OCI-LY1 (cell line): ENCODE data around the gene ITPK1.

Experiments used
- CTCF ChIP-seq: fragments of 200-600 bp; sonication (generic), shearing (Covaris generic); IDR thresholded peaks from 2 replicates; pipeline ENCODE4 v1.5.1; 2017; ENCODE audit warnings: mild to moderate bottlenecking, antibody characterized with exemption, low read length, moderate library complexity, mixed read lengths
- EZH2 ChIP-seq: fragments of 200-600 bp; sonication (generic), shearing (Covaris generic); IDR thresholded peaks from 2 replicates; pipeline ENCODE4 v1.8.0; 2017; ENCODE audit warnings: borderline replicate concordance, mixed run types, mild to moderate bottlenecking, antibody characterized with exemption, low read length, moderate library complexity, mixed read lengths

DNA sequence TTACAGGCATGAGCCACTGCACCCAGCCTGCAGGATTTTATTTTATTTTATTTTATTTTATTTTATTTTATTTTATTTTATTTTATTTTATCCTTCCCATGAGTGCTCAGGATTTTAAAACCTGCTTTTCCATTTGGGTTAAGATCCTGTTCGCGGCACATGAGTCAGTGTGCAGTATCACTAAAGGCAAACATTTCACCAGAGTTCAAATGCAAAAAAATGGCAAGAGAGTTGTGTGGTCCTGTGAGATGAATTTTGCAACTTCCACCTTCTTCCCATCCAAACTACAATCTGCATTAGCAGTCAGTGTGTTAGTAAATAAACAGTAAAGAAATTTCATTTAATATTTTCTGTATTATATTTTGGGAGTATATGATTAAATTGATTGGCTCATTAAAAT, 39.9 kb upstream of the ITPK1 start:
- TF ChIP-seq CTCF (no peak), EZH2 (no peak)
